ENCODE measurements around the gene FAM89A. TPM values are rescaled to one million over a fixed set of nuclear protein-coding genes. Genes with fewer than 3 reads are reported as not detected.

FAM89A gene
- total and polyA plus RNA-seq, 2 of the 13 experiments (the other 11 are each of a cell fraction or from before 2014, with no cell fraction given) = 0.35 to 0.44 TPM

GRCh38 chr1:230986976-230987375 lies 53.1 kb downstream of the FAM89A start (continued):
- no peak for TF ChIP-seq PREB (CRISPR knock-in tag; IDR thresholded peaks at IDR 0.05)
- TF ChIP-seq SMC3 (IDR thresholded peaks at IDR 0.05; ENCODE audit: low read length) = no peak
- TF ChIP-seq ZNF879 (CRISPR knock-in tag; IDR thresholded peaks at IDR 0.05) = no peak
- TF ChIP-seq TBP (CRISPR knock-in tag; IDR thresholded peaks at IDR 0.05) = no peak
- no peak for TF ChIP-seq CHCHD3 (CRISPR knock-in tag; IDR thresholded peaks at IDR 0.05)

GRCh38 chr1:230985711-230986110 lies 54.3 kb downstream of the FAM89A start:
- ATAC-seq = no peak
- no peak for FAIRE-seq
- Histone ChIP-seq H3K4me3 (replicated peaks in 1 of 3; ENCODE audit: insufficient read depth in 1 of 3, low read depth in 2 of 3, low read length in 3 of 3) (no peak overlapping the region), H3K27me3 (ENCODE audit: control insufficient read depth in 1 of 2, insufficient read depth in 2 of 2, low read length in 2 of 2) (no peaks in the 10 kb centered on the region), H2AFZ (ENCODE audit: low read length) (no peak overlapping the region), H3K4me2 (ENCODE audit: low read depth, low read length) (no peak overlapping the region), H3K27ac (ENCODE audit: extremely low read length, insufficient read depth, low read length) (no peak overlapping the region), H3K9me3 (ENCODE audit: low read length) (no peaks in the 10 kb centered on the region), H3K9ac (ENCODE audit: insufficient read depth, low read depth, low read length) (no peak overlapping the region), H3K79me2 (ENCODE audit: insufficient read depth, low read length) (no peaks in the 10 kb centered on the region), H4K20me1 (ENCODE audit: insufficient read depth, low read length) (no peaks in the 10 kb centered on the region), H3K36me3 (replicated peaks in 1 of 2; ENCODE audit: control insufficient read depth in 1 of 2, insufficient read depth in 2 of 2, low read length in 2 of 2) (no peaks in the 10 kb centered on the region; a peak in 1 of 5 replicates), H3K4me1 (ENCODE audit: insufficient read depth, low read length) (no peaks in the 10 kb centered on the region)
- in situ Hi-C loops (cut with HindIII; ENCODE audit: extremely low pct_ligation_motif_present, low pct_unique_long_range_greater_than_20kb) (no loop called here), intact Hi-C loops (cut with micrococcal nuclease; ENCODE audit: unreplicated experiment) (no loop called here)
- ChIA-PET POLR2A (no interaction called here), CTCF (ENCODE audit: low intra/inter-chr PET ratio, low total read pairs) (no interaction called here)
- no peak for DNase-seq (ENCODE audit: low spot score)
- 95% methylated on average over 6 of the region's 6 CpGs for WGBS (ENCODE audit: low lambda C conversion rate)
- BruUV-seq (replicated peaks) = no TSS peak
- TF ChIP-seq ZNF180 (CRISPR knock-in tag; IDR thresholded peaks at IDR 0.05; ENCODE audit: borderline replicate concordance, low read depth) (no peak), ZNF383 (CRISPR knock-in tag; IDR thresholded peaks at IDR 0.05; ENCODE audit: borderline replicate concordance) (no peak), ZC3H13 (CRISPR knock-in tag; IDR thresholded peaks at IDR 0.05) (no peak), FOXJ3 (CRISPR knock-in tag; IDR thresholded peaks at IDR 0.05; ENCODE audit: borderline replicate concordance) (no peak), FOXO4 (CRISPR knock-in tag; conservative IDR thresholded peaks at IDR 0.05) (no peak), ZBTB49 (CRISPR knock-in tag; IDR thresholded peaks at IDR 0.05; ENCODE audit: borderline replicate concordance) (no peak), MTF1 (CRISPR knock-in tag; IDR thresholded peaks at IDR 0.05) (no peak), RXRB (CRISPR knock-in tag; IDR thresholded peaks at IDR 0.05; ENCODE audit: borderline replicate concordance) (no peak), PLRG1 (conservative IDR thresholded peaks at IDR 0.05) (no peak), ZNF775 (CRISPR knock-in tag; IDR thresholded peaks at IDR 0.05; ENCODE audit: borderline replicate concordance) (no peak), TBP (CRISPR knock-in tag; IDR thresholded peaks at IDR 0.05) (no peak), ARHGAP35 (CRISPR knock-in tag; IDR thresholded peaks at IDR 0.05; ENCODE audit: borderline replicate concordance) (no peak), ZXDC (CRISPR knock-in tag; IDR thresholded peaks at IDR 0.05) (no peak)

Measured in HepG2 (cell line).